H4 (cell line): ENCODE data around the gene MAPKBP1. TPM values are rescaled to one million over a fixed set of nuclear protein-coding genes. Genes with fewer than 3 reads are reported as not detected.
"Not testable (repeated sequence)": the region's sequence is repeated elsewhere in the genome, so short reads cannot be mapped to it uniquely, and the experiment has no call there.

ENCODE experiments used
- DNase-seq: peaks from one replicate; pipeline ENCODE4 v3.0.0-alpha.2; 2015; ENCODE audit warnings: low spot score
- total RNA-seq: library from RNA; depleted of rRNA; stranded (reverse); fragments of >200 nt; shearing (Covaris generic); gene quantifications from 2 replicates; pipeline ENCODE4 v1.2.3, GENCODE V29; 2014

MAPKBP1 gene
- total RNA-seq, 1 experiment from 2014 or later = 4.1 TPM

- no peak for DNase-seq
These were observed 51.6 kb downstream of the MAPKBP1 start for GRCh38 chr15:41825572-41826535.

GRCh38 chr15:41827290-41827879 is 53.1 kb downstream of the MAPKBP1 start:
- no peak for DNase-seq

GRCh38 chr15:41827880-41828806 is 53.9 kb downstream of the MAPKBP1 start, which contains the start of gene JMJD7:
TSS of gene JMJD7 (plus strand) at chr15:41828092. CDS start at chr15:41828125, 33 bp downstream.
- peak; percentile 58 for DNase-seq

- DNase-seq = no peak
These were observed 54.5 kb downstream of the MAPKBP1 start for GRCh38 chr15:41828807-41829141.

GRCh38 chr15:41829959-41830646 is 55.8 kb downstream of the MAPKBP1 start:
- no peak for DNase-seq

GRCh38 chr15:41831291-41831690 is 57.0 kb downstream of the MAPKBP1 start:
- not testable (repeated sequence) for DNase-seq

GRCh38 chr15:41832208-41832607 is 57.9 kb downstream of the MAPKBP1 start:
- no peak for DNase-seq

GRCh38 chr15:41832875-41833274 is 58.6 kb downstream of the MAPKBP1 start:
- DNase-seq = no peak

- no peak for DNase-seq
These were observed 59.8 kb downstream of the MAPKBP1 start for GRCh38 chr15:41834096-41834495.

GRCh38 chr15:41836073-41836472 is 61.8 kb downstream of the MAPKBP1 start:
- DNase-seq = no peak

GRCh38 chr15:41836713-41837454 is 62.6 kb downstream of the MAPKBP1 start:
- DNase-seq = no peak

- DNase-seq = no peak
These were observed 64.2 kb downstream of the MAPKBP1 start, which contains the start of gene PLA2G4B for GRCh38 chr15:41838400-41838897. TSS of gene PLA2G4B (plus strand) at chr15:41838847. CDS start at chr15:41838914, 67 bp downstream.

- DNase-seq = no peak
These were observed 65.7 kb downstream of the MAPKBP1 start for GRCh38 chr15:41839781-41840491.

- no peak for DNase-seq
These were observed 66.4 kb downstream of the MAPKBP1 start for GRCh38 chr15:41840673-41841072.

- no peak for DNase-seq
These were observed 66.8 kb downstream of the MAPKBP1 start for GRCh38 chr15:41841131-41841530.

GRCh38 chr15:41842229-41842628 is 67.9 kb downstream of the MAPKBP1 start:
- DNase-seq = no peak

GRCh38 chr15:41843571-41843970 is 69.3 kb downstream of the MAPKBP1 start:
- DNase-seq = no peak

GRCh38 chr15:41844814-41845213 is 70.5 kb downstream of the MAPKBP1 start:
- DNase-seq = no peak

- DNase-seq = no peak
These were observed 72.9 kb downstream of the MAPKBP1 start for GRCh38 chr15:41847206-41847605.

- DNase-seq = no peak
These were observed 73.7 kb downstream of the MAPKBP1 start for GRCh38 chr15:41847981-41848380.
